HG02981 (cell line): ENCODE measurements around the gene SKAP1.

Experiments
- ATAC-seq: cut with Tn5 transposase; IDR thresholded peaks from one replicate; pipeline ENCODE4 v1.9.1; 2021; ENCODE audit warnings: mild to moderate bottlenecking, moderate library complexity; ENCODE audit not compliant: unreplicated experiment

The SKAP1 gene

GRCh38 chr17:48330887-48331286 is 99.1 kb downstream of the SKAP1 start:
- ATAC-seq, result no peak

- no peak for ATAC-seq
Measured at GRCh38 chr17:48330421-48330820, 99.6 kb downstream of the SKAP1 start.

- no peak for ATAC-seq
Measured at GRCh38 chr17:48328457-48328856, 101.6 kb downstream of the SKAP1 start.

DNA sequence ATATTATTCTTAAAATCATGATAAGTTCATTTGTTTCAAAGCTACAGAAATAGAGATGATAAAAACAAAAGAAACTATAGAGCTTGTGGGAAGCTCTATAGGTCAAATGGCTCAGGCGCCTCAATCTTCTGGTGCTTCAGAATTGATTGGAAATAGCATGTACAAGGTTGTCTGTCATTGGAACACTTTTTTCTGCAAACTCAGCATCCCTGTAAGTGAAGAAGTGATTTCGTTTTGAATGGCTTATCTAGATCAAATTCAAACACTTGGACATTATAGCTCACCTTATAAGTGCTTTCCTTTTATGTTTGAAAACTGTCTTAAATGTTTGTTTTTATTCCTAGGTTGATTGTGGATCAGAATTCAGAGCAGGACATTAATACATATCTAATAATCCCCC is 103.7 kb downstream of the SKAP1 start:
- no peak for ATAC-seq

- no peak for ATAC-seq
Measured at GRCh38 chr17:48322060-48322459, 108.0 kb downstream of the SKAP1 start.

- no peak for ATAC-seq
Measured at GRCh38 chr17:48317732-48318131, 112.3 kb downstream of the SKAP1 start.

DNA sequence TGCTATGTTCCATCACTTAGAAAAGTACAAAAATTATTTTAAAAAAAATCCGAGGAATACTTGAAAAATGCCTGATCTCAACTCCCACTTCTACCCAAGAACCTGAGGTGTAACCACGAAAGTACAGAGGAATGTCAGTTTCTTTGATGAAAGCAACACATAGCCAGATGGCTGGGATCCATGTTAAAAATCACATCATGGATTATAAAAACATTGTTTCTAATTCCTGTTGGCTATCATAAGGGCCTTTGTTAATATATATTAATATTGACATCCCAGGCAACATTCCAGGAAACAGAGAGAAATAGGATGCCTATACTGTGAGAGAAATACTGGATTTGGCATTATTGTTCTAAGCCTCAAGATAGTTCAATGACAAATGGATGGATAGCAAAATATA is 115.3 kb downstream of the SKAP1 start:
- no peak for ATAC-seq

DNA sequence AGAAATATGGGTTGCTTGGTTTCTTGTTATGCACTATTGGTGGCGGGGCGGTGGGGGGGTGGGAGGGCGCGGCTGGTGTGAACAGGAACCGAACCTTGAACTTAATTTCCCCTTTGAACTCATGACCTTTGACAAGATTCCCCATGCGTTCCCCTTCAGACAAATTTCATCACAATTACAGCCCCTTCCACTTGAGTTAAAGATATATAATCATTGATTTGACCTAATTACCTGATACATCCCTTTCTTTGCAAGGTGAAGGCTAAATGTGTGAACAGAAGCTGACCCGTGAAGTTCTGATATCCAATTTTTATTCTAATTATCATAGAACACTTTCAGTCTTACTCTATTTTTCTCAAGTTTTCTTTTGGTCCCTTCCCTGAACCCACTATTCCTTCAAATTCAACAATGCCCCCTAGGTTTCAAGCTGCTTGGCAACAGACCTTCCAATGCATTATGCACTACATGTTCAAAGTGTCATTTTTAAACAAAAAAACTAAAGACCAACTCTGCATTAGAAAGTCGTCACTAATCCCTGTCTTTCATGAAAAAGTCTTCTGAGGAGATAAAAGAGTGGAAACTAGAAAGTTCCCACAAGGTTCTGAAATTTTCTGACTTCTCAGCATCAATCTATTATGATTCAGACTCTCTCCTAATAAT is 116.8 kb downstream of the SKAP1 start:
- no peak for ATAC-seq

DNA sequence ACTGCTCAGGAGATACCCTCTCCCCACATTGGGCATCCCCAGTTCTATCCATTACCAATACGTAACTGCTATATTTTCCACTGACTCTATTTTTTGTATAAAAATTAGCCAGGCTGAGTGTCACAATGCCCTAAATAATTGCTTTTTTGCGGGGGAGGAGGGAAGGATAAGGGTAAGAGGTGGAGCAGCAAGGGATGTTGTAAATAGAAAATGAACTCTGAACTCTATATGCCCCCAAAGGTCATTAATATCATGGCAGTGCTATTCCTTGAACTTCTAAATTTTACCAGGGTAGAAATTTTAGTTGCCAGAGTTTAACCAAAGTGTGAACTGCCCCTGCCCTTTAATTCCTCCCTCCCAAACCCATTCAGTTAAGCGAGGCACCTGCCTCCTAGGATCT is 118.7 kb downstream of the SKAP1 start:
- no peak for ATAC-seq

- no peak for ATAC-seq
Measured at GRCh38 chr17:48310748-48311213, 119.2 kb downstream of the SKAP1 start.

- no peak for ATAC-seq
Measured at GRCh38 chr17:48308581-48308980, 121.4 kb downstream of the SKAP1 start.

GRCh38 chr17:48307814-48308411 is 122.1 kb downstream of the SKAP1 start:
- no peak for ATAC-seq

GRCh38 chr17:48307255-48307654 is 122.8 kb downstream of the SKAP1 start:
- no peak for ATAC-seq

- ATAC-seq, result no peak
Measured at GRCh38 chr17:48301002-48301401, 129.0 kb downstream of the SKAP1 start.

- no peak for ATAC-seq
Measured at GRCh38 chr17:48299760-48300159, 130.3 kb downstream of the SKAP1 start.

GRCh38 chr17:48297825-48298224 is 132.2 kb downstream of the SKAP1 start:
- ATAC-seq, result no peak

DNA sequence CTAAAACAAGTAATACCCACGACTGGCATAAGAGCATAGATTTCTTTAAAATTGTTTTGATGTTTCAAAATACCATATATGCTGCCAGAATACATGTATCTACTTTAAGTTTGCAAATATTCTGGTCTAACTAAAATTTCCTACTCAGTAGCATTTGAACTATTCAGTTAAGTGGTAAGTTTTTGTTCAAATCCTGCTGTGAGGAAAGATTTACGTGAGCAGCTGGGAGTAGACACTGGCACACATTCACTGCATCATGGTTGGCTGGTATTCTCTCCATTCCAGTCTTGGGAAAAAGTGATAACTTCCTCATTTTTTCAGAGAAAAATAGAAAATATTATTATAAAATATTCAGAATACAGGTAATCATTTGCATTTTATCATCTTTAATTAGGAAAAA is 133.6 kb downstream of the SKAP1 start:
- ATAC-seq, result no peak

DNA sequence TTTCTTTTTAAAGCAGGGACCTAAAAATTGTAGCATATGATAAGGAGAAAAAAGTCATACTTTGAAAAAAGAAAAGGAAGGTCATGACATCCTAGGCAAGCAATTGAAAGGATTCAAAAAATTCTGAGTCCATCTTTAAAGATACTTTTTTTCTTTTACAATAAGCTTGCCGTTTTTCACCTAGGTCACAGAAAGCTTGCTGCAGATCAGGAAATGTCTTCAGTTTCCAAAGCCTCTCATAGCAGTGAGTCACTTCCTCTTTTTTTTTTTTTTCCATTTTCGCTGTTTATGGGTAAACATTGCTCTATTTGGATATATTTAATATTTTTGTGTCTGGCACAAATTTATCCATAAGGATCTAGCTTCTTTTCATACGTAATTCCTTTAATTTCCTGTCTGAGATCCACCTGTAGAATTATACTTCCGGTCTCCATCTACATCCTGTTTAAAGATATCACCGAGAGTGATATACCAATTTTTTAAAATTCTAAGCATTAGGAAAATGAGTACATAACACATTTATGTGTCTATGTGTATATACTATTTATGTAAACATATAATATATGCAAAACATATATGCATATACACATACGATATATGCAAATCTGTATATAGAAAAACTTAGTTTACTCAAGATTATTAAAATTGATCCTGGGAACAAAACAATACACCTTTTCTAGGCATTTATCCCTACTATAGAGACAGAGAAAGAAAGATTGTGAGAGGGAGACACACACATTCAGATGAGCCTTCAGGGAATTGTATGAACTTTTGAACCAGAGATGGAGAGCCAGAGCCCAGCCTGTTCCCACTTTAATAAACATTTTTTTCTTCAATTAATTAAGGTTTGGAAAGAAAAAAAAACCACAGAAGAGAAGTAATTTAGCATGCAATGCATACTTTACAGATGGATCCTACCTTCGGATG is 134.4 kb downstream of the SKAP1 start:
- no peak for ATAC-seq

DNA sequence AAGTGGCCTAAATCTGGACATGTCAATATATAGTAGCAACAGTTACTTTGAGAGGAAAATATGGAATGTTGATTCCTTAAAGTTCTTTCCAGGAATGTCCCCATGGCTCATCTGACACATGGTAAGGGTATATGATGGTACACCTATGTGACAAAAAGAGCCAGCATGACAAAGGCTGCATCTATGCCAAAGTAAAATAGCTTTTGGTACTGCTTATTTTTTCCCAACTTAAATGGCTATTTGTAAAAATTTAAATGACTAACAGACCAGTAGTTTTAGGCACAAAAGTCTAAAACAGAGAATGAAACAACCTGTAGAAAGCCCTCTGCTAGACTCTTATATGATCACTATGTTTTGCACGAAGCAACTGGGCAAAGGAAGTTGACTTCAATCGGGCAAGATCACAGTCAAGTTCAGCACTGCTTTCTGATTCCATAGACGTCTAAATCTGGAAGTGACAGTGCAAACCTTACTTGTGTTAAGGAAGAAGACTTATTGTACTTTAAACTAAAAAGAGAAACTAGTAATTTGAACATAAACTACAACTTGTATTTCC is 135.1 kb downstream of the SKAP1 start:
- ATAC-seq, result no peak

GRCh38 chr17:48294020-48294805 is 135.8 kb downstream of the SKAP1 start:
- ATAC-seq, result no peak
